ENCODE results near the gene SGCG. TPM values are rescaled to one million over a fixed set of nuclear protein-coding genes. Genes with fewer than 3 reads are reported as not detected.

The SGCG gene
- polyA plus RNA-seq, 3 donors: 3.4 to 5.2 (median 4.1) TPM

GRCh38 chr13:23367907-23368306, 187.1 kb downstream of the SGCG start:
- no peak for DNase-seq (ENCODE audit: extremely low read depth in 1 of 11, low read depth in 9 of 11, low spot score in 4 of 11)

DNA sequence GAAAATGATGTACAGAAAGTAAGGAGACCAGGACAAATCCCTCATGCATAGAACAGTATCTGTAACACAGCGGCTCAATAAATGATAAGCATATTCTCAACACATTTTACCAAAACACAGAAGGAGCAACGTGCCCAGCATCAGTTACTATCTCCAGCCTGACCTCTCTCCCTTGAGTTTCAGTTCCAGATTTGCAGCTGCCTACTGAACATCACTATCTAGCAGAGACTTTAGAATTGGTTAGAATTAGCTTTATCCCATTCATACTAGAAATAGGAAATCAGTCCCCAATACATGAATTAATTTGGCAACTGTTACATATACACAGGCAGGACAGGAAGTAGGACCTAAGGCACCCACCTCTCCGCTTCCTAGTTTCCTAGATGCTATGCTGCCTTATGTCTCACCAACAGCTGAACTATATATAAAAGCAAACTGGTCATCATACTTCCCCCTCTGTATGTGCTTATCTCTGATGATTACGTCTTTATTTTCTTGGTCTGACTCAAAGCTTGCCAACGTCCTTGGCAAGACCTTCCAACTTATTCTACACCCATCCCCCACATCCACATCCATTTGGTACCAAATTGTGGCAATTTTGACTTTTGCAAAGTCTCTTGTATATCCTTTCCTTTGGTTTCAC, 191.6 kb downstream of the SGCG start:
- DNase-seq (ENCODE audit: extremely low read depth in 1 of 11, low read depth in 9 of 11, low spot score in 4 of 11): no peak

All from renal cortex interstitium (tissue), 11 donors.